Mononuclear cell (primary cell): ENCODE data around the gene TAF1C. TPM values are rescaled to one million over a fixed set of nuclear protein-coding genes. Genes with fewer than 3 reads are reported as not detected.
A peak's percentile ranks its signal among the peaks of the same experiment; 100 is the strongest.

ENCODE experiments used
- H3K27me3 ChIP-seq: 2 replicates; pipeline ENCODE4 v1.6.0; 2011; ENCODE audit warnings: low read length, control low read depth; ENCODE audit not compliant: insufficient read depth
- H3K4me1 ChIP-seq: 2 replicates; pipeline ENCODE4 v1.5.1; 2011; ENCODE audit warnings: mild to moderate bottlenecking, low read length, control low read depth; ENCODE audit not compliant: insufficient read depth
- H3K4me3 ChIP-seq: 2 replicates; pipeline ENCODE4 v1.5.1; 2011; ENCODE audit warnings: mild to moderate bottlenecking, low read length, moderate library complexity
- H3K9me3 ChIP-seq: 2 replicates; pipeline ENCODE4 v1.5.1; 2011; ENCODE audit warnings: low read depth, mild to moderate bottlenecking, control low read depth, low read length
- total RNA-seq: library from RNA; depleted of rRNA; stranded (reverse); fragments of >200 nt; gene quantifications from one replicate; pipeline ENCODE4 v1.2.3, GENCODE V29; 2012

The TAF1C gene
- total RNA-seq, 1 donor: 21.3 TPM

DNA sequence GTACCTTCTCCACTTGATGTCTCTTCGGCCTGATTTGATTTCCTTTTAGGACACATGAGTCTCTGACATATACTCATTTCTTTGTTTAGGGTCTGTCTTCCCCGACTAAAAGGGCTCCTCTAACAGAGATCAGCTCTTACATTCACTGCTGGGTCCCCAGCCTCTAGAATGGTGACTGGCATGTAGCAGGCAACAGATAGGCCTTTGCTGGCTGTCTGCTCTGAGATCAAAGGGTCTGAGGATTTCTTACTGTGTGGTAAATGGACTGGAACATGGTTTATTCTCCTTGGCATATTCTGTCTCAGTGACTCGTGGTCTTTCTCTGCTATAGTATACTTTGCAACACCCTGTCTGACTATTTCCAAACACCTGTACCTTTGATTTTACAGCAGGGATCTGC lies 25.1 kb downstream of the TAF1C start:
- H3K4me3 ChIP-seq: no peak overlapping the region
- H3K27me3 ChIP-seq: peaks cover 12% of the 10 kb centered on the region
- H3K4me1 ChIP-seq: no peaks in the 10 kb centered on the region
- H3K9me3 ChIP-seq: no peaks in the 10 kb centered on the region

DNA sequence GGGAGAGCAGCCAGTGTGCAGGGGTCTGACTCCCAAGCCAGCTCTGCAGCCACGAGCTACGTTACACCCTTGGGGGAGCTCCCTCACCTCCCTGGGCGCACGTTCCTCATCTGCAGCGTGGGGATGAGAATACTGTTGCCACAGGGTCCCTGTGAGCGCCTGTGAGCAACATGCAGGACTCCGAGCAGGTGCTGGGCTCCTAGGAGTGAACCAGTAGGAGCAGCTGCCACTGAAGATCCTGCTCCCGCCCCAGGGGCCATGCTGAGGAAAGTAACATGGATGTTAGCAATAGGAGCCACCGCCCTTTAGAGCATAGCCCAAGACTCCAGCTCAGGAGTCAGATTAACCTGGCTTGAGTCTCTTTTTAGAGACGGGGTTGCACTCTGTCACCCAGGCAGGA lies 25.8 kb downstream of the TAF1C start:
- Histone ChIP-seq H3K4me1 (no peaks in the 10 kb centered on the region), H3K9me3 (no peaks in the 10 kb centered on the region), H3K4me3 (no peak overlapping the region), H3K27me3 (peaks cover 12% of the 10 kb centered on the region)

DNA sequence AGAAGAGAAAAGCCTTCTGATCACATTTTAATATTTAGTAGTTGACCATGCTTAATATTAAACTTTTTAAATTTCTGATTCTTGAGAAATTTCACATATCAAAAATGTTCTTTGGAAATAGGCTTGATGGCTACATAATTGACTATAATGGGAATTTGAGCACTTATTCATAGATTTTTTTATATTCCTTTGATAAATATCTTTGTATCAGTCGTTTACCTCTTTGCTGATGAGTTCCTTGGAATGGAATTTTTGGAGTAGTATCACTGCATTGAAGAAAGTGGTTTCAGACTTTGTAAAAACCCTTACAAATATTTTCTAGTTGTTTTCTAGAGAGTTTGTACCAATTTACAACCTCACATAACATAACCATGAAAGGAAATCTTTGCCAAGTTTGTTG lies 27.1 kb downstream of the TAF1C start:
- no peaks in the 10 kb centered on the region for H3K9me3 ChIP-seq

DNA sequence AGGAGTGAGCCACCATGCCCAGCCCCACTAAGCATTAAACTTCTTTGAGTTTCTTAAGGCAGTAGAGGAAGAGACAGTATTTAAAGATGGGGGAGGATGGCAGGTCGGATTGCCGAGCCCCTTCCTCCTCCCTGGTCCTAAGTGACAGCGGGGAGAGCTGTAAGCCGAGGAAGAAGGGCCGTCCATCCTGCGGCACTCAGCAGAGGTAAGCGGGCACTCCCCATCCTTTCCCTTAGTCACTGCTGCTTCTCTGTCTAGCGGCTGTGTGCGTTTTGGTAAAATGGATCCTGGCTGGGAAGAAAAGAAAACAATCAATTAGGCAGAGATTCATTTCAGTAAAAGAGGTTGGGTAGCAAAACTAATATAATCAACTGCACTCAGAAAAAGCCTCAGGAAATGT lies 27.9 kb downstream of the TAF1C start:
- H3K9me3 ChIP-seq: no peaks in the 10 kb centered on the region
- H3K4me3 ChIP-seq: no peak overlapping the region
- H3K27me3 ChIP-seq: peaks cover 9% of the 10 kb centered on the region
- no peaks in the 10 kb centered on the region for H3K4me1 ChIP-seq

More for the DNA sequence above, 27.1 kb downstream of the TAF1C start:
- Histone ChIP-seq H3K4me3 (no peak overlapping the region), H3K27me3 (peaks cover 9% of the 10 kb centered on the region), H3K4me1 (no peaks in the 10 kb centered on the region)

DNA sequence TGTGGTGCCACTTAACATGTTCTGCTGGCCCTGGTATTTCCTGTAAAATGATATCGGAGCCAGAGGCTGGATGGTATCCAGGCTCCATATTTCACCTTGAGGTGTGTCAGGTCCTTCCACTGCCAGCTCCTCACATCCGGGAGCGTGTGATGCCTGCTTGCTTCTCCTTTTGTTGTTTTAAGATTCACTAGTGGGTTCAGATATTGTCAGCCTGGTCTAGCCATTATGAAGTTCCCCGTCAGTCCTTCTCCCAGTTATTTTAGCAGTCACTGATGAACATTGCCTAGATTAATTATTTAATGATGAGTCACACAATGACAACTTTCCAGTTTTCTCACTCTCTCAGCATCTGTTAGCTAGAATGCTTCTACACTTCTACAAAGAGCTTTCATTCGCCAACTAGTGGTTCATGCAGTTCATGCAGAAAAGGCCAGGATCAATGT lies 30.5 kb downstream of the TAF1C start:
- Histone ChIP-seq H3K27me3 (peaks cover 9% of the 10 kb centered on the region), H3K4me3 (no peak overlapping the region), H3K9me3 (no peaks in the 10 kb centered on the region), H3K4me1 (no peaks in the 10 kb centered on the region)

DNA sequence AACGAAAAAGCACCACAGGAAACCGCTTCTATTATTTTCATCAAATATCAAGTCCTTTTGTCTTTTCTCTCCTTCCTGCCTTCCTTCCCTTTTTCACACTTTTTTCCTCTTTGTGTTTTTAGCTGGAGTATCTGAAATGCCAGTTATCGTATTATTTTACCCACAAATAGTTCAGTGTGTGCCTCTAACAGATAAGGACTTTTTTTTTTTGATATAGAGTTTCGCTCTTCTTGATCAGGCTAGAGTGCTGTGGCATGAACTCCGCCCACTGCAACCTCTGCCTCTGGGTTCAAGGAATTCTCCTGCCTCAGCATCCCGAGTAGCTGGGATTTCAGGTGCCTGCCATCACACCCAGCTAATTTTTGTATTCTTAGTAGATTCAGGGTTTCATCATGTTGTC lies 31.1 kb downstream of the TAF1C start:
- Histone ChIP-seq H3K4me1 (no peaks in the 10 kb centered on the region), H3K4me3 (no peak overlapping the region), H3K9me3 (no peaks in the 10 kb centered on the region), H3K27me3 (peaks cover 9% of the 10 kb centered on the region)

DNA sequence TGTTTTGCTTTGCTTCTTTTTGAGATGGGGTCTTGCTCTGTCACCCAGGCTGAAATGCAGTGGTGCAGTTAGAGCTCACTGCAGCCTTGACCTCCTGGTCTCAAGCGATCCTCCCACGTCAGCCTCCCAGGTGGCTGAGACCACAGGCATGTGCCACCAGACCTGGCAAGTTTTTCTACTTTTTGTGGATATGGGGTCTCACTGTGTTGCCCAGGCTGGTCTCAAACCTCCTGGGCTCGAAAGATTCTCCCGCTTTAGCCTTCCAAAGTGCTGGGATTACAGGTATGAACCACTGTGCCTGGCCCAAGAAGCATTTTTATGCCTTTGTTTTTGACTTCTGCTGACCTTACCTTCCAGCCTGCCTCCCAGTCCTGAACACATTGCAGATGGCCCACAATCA lies 31.6 kb downstream of the TAF1C start:
- H3K4me3 ChIP-seq: no peak overlapping the region
- H3K9me3 ChIP-seq: no peaks in the 10 kb centered on the region
- peaks cover 9% of the 10 kb centered on the region for H3K27me3 ChIP-seq
- no peaks in the 10 kb centered on the region for H3K4me1 ChIP-seq

DNA sequence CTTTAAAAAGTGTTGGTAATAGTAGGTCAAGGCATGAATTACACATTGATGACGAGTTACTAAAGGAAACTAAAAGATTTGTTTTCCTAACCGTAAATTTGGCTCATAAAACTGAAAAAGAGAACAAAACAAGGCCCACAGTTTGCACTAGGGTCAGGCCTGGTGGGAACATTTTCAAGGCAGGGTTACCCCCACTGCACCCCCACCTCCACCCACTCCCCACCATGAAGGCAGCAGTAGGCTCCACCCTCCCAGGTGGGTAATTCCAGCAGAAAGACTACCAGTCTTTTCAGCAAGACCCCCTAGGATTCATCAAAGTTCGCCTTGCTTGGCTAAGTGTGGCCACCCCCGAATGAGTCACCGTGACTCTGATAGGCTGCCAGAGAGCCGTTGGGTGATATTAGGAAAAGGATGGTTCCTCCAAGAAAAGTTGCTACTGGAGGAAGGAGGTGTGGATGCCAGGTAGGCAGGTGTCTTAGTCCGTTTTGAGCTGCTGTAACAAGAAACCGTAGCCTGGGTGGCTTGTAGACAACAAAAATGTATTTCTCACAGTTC lies 33.1 kb downstream of the TAF1C start:
- no peaks in the 10 kb centered on the region for H3K9me3 ChIP-seq
- no peaks in the 10 kb centered on the region for H3K4me1 ChIP-seq
- no peaks in the 10 kb centered on the region for H3K27me3 ChIP-seq
- no peak overlapping the region for H3K4me3 ChIP-seq

DNA sequence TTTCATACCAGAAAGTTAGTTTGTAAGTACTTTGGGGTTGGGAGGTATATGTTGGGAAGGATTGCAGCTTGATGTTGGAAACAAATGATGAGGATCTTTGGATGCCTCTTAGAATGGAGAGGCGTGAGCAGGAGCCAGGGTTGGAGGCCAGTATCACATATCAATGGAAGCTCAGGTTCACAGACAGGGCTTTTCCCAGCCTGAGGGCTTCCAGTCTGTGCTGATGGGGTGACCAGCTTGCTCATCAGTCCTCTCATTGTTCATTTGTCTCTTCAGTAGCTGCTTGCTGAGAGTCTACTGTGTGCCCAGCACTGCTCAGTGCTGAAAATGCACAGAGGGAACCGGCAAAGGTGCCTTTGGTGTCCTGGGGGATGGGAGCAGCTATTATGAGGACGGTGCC lies 35.9 kb downstream of the TAF1C start:
- Histone ChIP-seq H3K4me3 (no peak overlapping the region), H3K27me3 (peaks cover 4% of the 10 kb centered on the region), H3K9me3 (no peaks in the 10 kb centered on the region)

DNA sequence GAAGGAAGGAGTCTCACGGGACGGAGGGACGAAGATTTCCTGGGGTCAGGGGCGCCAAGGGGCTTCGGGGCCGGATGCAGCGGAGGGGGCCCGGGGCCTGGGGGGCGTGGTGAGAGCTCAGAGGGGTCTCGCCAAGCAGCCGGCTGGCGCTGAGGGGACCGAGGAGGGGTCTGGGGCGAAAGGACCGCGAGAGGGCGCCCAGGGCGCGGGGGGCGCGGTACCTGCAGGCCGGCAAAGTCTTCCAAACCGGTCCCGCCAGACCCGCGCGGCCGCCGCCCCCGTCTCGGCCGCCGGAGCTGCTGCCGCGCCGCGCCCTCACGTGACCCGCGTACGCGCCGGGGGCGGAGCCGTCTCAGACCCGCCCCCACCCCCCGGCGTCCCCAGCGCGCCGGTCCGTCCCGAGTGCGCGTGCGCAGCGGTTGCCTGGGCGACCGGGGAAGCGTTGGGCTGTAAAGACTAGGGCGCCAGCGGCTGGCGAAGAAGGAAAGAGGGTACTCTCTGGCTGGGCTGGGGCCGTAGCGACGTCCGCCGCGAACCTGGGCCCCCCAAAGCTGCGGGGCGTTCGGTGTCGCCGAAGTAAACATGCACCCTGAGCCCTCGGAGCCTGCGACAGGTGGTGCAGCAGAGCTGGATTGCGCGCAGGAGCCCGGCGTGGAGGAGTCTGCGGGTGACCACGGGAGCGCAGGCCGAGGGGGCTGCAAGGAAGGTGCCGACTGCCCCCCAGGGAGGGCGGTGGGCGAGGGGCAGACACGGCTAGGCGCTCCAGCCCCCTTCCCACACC lies 41.8 kb downstream of the TAF1C start, which contains the start of the genes DNAAF1 and HSDL1:
Gene DNAAF1, plus strand, starts transcription at position 450 of the 781 bp plus-strand sequence. Its CDS starts 133 bp downstream, at position 583.
Gene HSDL1, minus strand, starts transcription at position 319 of the 781 bp plus-strand sequence. CDS start 13,856 bp downstream, outside the sequence.
- peak within 1 kb of the TSS; percentile 58 for H3K4me3 ChIP-seq
- H3K9me3 ChIP-seq: no peaks in the 10 kb centered on the region
- H3K4me1 ChIP-seq: peaks cover 9% of the 10 kb centered on the region
- H3K27me3 ChIP-seq: peaks cover 4% of the 10 kb centered on the region

More for the DNA sequence above, 35.9 kb downstream of the TAF1C start:
- H3K4me1 ChIP-seq: no peaks in the 10 kb centered on the region

DNA sequence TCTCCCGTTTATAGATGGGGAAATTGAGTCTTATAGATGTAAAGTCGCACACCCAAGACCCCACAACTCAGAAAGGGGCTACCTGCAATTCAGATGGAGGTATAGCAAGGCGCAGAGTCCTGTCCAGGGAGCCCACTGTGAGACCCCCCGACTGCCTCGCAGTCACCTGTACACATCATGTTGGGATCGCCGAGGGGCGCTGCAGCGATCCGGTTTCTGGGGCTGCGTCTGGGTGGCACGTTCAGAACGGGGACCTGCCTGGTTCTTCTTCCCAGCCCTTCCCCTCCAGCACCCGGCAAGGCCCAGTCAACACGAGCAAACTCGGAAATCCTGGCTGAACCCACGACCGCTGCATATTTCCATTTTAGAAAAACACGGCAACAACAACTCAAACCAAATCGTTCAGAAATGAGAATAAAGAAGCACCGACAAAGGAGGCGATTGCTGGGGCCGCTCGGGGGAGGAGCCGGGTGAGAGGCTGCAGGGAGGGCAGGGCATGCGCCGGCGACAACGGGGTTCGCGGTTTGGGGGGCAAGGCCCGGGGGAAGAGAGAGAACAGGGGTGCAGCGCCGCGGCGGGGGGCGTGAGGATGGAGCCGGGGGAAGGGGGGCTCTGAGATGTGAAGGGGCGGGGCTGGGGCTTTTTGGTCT lies 42.5 kb downstream of the TAF1C start:
- Histone ChIP-seq H3K4me3 (peak overlapping the region; percentile 58), H3K9me3 (no peaks in the 10 kb centered on the region), H3K4me1 (peaks cover 9% of the 10 kb centered on the region), H3K27me3 (peaks cover 4% of the 10 kb centered on the region)

DNA sequence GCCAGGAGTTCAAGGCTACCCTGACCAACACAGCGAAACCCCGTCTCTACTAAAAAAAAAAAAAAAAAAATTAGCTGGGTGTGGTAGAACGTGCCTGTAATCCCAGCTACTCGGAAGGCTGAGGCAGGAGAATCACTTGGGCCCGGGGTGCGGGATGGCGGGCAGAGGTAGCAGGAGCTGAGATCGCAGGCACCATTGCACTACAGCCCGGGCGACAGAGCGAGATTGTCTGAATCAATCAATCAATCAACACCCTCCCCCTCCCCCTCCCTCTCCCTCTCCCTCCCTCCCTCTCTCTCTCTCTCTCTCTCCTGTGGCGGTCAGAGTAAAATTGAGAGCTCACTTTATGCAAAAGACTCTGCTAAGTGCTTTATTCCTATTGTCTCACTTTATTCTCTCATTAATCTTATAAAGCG lies 43.1 kb downstream of the TAF1C start:
- H3K9me3 ChIP-seq: no peaks in the 10 kb centered on the region
- H3K4me1 ChIP-seq: peaks cover 9% of the 10 kb centered on the region
- H3K4me3 ChIP-seq: no peak overlapping the region
- H3K27me3 ChIP-seq: peaks cover 4% of the 10 kb centered on the region

DNA sequence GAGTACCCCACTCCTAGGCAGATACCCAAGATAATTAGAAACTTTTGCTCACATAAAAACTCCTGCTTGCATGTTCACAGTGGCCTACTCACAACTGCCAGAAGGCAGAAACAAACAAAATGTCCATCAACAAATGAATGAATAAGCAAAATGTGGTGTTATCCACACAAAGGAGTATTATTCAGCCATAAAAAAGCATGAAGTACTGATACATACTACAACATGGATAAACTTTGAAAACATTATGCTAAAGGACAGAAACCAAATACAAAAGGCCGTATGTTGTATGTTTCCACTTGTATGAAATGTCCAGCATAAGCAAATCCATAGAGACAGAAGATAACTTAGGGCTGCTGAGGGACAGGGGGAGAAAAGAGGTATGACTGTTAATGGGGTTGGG lies 43.8 kb downstream of the TAF1C start:
- Histone ChIP-seq H3K4me3 (no peak overlapping the region), H3K4me1 (peaks cover 9% of the 10 kb centered on the region), H3K9me3 (no peaks in the 10 kb centered on the region), H3K27me3 (peaks cover 4% of the 10 kb centered on the region)

DNA sequence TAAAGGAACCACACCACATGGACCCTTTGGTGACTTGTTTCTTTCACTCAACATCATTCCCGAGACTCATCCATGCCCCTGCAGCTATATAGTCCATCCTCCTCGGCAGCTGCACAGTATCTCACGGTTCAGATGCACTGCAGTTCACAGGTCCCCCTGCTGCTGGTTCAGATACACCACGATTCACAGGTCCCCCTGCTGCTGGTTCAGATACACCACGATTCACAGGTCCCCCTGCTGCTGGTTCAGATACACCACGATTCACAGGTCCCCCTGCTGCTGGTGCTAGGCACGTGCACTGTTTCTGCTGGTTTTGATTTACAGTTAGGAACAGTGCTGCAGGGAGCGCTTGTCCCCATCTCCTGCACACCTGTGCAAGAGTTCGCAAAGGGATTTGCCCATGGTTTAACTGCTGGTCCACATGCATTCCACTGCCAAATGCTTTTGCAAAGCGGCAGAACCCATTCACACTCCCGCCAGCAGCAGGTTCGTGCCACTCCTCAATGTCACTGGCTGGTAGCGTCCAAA lies 45.6 kb downstream of the TAF1C start:
- Histone ChIP-seq H3K27me3 (no peaks in the 10 kb centered on the region), H3K4me1 (peaks cover 9% of the 10 kb centered on the region), H3K9me3 (no peaks in the 10 kb centered on the region), H3K4me3 (no peak overlapping the region)

DNA sequence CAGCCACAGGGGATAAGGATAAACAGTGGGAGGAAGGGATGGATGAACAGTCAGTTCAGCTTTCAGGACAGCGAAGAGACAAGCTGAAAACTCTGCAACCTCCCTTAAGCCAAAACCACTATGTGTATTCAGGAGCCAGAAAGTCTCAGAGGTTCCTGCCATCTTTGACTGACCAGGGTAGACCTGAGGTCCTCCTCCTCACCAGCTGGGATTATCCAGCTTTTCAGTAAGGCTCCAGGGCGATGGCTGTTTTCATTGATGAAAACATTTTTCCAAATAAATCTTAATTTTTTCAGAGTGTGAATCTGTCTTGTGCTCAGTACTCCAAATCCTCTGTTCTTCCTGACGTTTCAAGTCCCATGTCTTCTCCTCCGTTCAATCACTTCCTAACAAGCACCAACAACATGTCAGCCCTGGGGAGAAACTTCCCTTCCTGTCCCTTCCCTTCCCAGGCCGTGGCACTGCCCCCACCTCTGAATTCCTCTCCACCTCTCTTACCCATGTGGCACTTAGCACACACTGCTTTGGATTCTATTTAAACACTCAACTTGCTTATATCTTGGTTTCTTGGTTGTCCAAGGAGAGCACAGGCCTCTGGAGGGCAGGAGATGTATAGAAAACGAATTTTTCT lies 47.1 kb downstream of the TAF1C start:
- H3K9me3 ChIP-seq: no peaks in the 10 kb centered on the region
- H3K4me1 ChIP-seq: peaks cover 5% of the 10 kb centered on the region
- no peaks in the 10 kb centered on the region for H3K27me3 ChIP-seq
- H3K4me3 ChIP-seq: no peak overlapping the region
